Astrocyte (in vitro differentiated cells and primary cell): ENCODE data around the gene KIRREL3. TPM values are rescaled to one million over a fixed set of nuclear protein-coding genes. Genes with fewer than 3 reads are reported as not detected.

ENCODE experiments used
- DNase-seq: peaks from one replicate; pipeline ENCODE4 v3.0.0-alpha.2; 2010; ENCODE audit warnings: low read depth
- FAIRE-seq: peaks from 2 replicates; lab custom pipeline; 2011; peaks lifted over from hg19 to GRCh38; lab: Jason Lieb, UNC
- H2AFZ ChIP-seq: 2 replicates; pipeline ENCODE4 v1.6.0; 2012; ENCODE audit warnings: low read depth, low read length, inconsistent platforms
- H3K27ac ChIP-seq: 2 replicates; pipeline ENCODE4 v1.5.1; 2011; ENCODE audit warnings: low read depth, low read length, inconsistent platforms
- H3K27me3 ChIP-seq: 2 replicates; pipeline ENCODE4 v1.6.0; 2011; ENCODE audit warnings: low read length, inconsistent platforms; ENCODE audit not compliant: insufficient read depth
- H3K36me3 ChIP-seq: 2 replicates; pipeline ENCODE4 v1.5.1; 2011; ENCODE audit warnings: low read length, inconsistent platforms; ENCODE audit not compliant: insufficient read depth
- H3K4me1 ChIP-seq: 2 replicates; pipeline ENCODE4 v1.5.1; 2011; ENCODE audit warnings: low read length, inconsistent platforms; ENCODE audit not compliant: insufficient read depth
- H3K4me2 ChIP-seq: 2 replicates; pipeline ENCODE4 v1.6.0; 2012; ENCODE audit warnings: low read length, inconsistent platforms
- H3K4me3 ChIP-seq: 2 replicates; pipeline ENCODE4 v1.5.1; 2011; ENCODE audit warnings: low read depth, mild to moderate bottlenecking, low read length, inconsistent platforms; ENCODE audit not compliant: insufficient read depth
- H3K79me2 ChIP-seq: 2 replicates; pipeline ENCODE4 v1.6.0; 2012; ENCODE audit warnings: mild to moderate bottlenecking, low read length, inconsistent platforms; ENCODE audit not compliant: insufficient read depth
- H3K9ac ChIP-seq: 2 replicates; pipeline ENCODE4 v1.6.0; 2012; ENCODE audit warnings: mild to moderate bottlenecking, low read length, inconsistent platforms
- H3K9me3 ChIP-seq: 2 replicates; pipeline ENCODE4 v1.5.1; 2012; ENCODE audit warnings: low read depth, mild to moderate bottlenecking, low read length, inconsistent platforms; ENCODE audit not compliant: insufficient read depth
- H4K20me1 ChIP-seq: 2 replicates; pipeline ENCODE4 v1.6.0; 2012; ENCODE audit warnings: low read length, inconsistent platforms; ENCODE audit not compliant: insufficient read depth
- H3K27ac Mint-ChIP-seq: one replicate; pipeline ENCODE4 v1.8.0; 2021; ENCODE audit warnings: mild to moderate bottlenecking, mixed read lengths; ENCODE audit not compliant: unreplicated experiment
- H3K27me3 Mint-ChIP-seq: one replicate; pipeline ENCODE4 v1.8.0; 2021; ENCODE audit warnings: low read depth, mixed read lengths; ENCODE audit not compliant: unreplicated experiment
- H3K36me3 Mint-ChIP-seq: one replicate; pipeline ENCODE4 v1.8.0; 2021; ENCODE audit warnings: low read depth, mixed read lengths; ENCODE audit not compliant: unreplicated experiment
- H3K4me1 Mint-ChIP-seq: one replicate; pipeline ENCODE4 v1.8.0; 2021; ENCODE audit warnings: low read depth, mixed read lengths; ENCODE audit not compliant: unreplicated experiment
- H3K4me3 Mint-ChIP-seq: one replicate; pipeline ENCODE4 v1.8.0; 2021; ENCODE audit warnings: mild to moderate bottlenecking, moderate library complexity, mixed read lengths; ENCODE audit not compliant: unreplicated experiment
- H3K9me3 Mint-ChIP-seq: one replicate; pipeline ENCODE4 v1.8.0; 2021; ENCODE audit warnings: mild to moderate bottlenecking, mixed read lengths; ENCODE audit not compliant: unreplicated experiment
- CTCF ChIP-seq: IDR thresholded peaks from 2 replicates; pipeline ENCODE4 v1.5.1; 2011; ENCODE audit warnings: low read depth, mild to moderate bottlenecking, inconsistent platforms, low read length, moderate library complexity; ENCODE audit not compliant: insufficient read depth
- EZH2 ChIP-seq: IDR thresholded peaks from 2 replicates; pipeline ENCODE4 v1.6.1; 2012; ENCODE audit warnings: mild to moderate bottlenecking, low read length, inconsistent platforms; ENCODE audit not compliant: insufficient read depth
- total RNA-seq: library from RNA; stranded (reverse); gene quantifications from 2 replicates; pipeline ENCODE4 v1.2.1, GENCODE V29; 2021

Gene KIRREL3
- total RNA-seq, 1 donor from 2014 or later: 0.91 TPM

- Mint-ChIP-seq H3K4me3 (no peak overlapping the region), H3K4me1 (peaks cover 4% of the 10 kb centered on the region), H3K27ac (no peak overlapping the region), H3K36me3 (no peaks in the 10 kb centered on the region), H3K27me3 (peaks cover 63% of the 10 kb centered on the region), H3K9me3 (no peaks in the 10 kb centered on the region)
- Histone ChIP-seq H3K27me3 (no peaks in the 10 kb centered on the region), H3K9ac (no peak overlapping the region), H3K36me3 (no peaks in the 10 kb centered on the region), H3K9me3 (no peaks in the 10 kb centered on the region), H3K79me2 (no peaks in the 10 kb centered on the region), H3K4me3 (no peak overlapping the region), H4K20me1 (no peaks in the 10 kb centered on the region), H3K4me2 (no peak overlapping the region), H2AFZ (no peak overlapping the region), H3K4me1 (no peaks in the 10 kb centered on the region), H3K27ac (no peak overlapping the region)
- FAIRE-seq (no peak), DNase-seq (no peak)
- TF ChIP-seq CTCF (no peak), EZH2 (no peak)
Measured at GRCh38 chr11:126608658-126609057, 391.9 kb downstream of the KIRREL3 start.

- H3K27ac Mint-ChIP-seq: no peak overlapping the region
- Histone ChIP-seq H3K4me1 (no peaks in the 10 kb centered on the region), H3K9me3 (no peaks in the 10 kb centered on the region), H3K9ac (no peak overlapping the region), H2AFZ (no peak overlapping the region), H3K36me3 (no peaks in the 10 kb centered on the region), H3K27ac (no peak overlapping the region), H3K79me2 (no peaks in the 10 kb centered on the region), H3K27me3 (no peaks in the 10 kb centered on the region), H3K4me3 (no peak overlapping the region), H4K20me1 (no peaks in the 10 kb centered on the region), H3K4me2 (no peak overlapping the region)
- DNase-seq (no peak), FAIRE-seq (no peak)
- no peak overlapping the region for H3K4me3 Mint-ChIP-seq
- H3K9me3 Mint-ChIP-seq: no peaks in the 10 kb centered on the region
- H3K36me3 Mint-ChIP-seq: no peaks in the 10 kb centered on the region
- H3K27me3 Mint-ChIP-seq: peaks cover 63% of the 10 kb centered on the region
- TF ChIP-seq EZH2 (no peak), CTCF (no peak)
- H3K4me1 Mint-ChIP-seq: peaks cover 4% of the 10 kb centered on the region
Measured at GRCh38 chr11:126607776-126608541, 392.6 kb downstream of the KIRREL3 start.

GRCh38 chr11:126607374-126607773 lies 393.2 kb downstream of the KIRREL3 start:
- peak overlapping the region; percentile 6 for H2AFZ ChIP-seq
- no peak overlapping the region for H3K4me3 ChIP-seq
- peak; percentile 27 for DNase-seq
- no peaks in the 10 kb centered on the region for H3K36me3 Mint-ChIP-seq
- H3K4me1 ChIP-seq: no peaks in the 10 kb centered on the region
- H3K36me3 ChIP-seq: no peaks in the 10 kb centered on the region
- no peaks in the 10 kb centered on the region for H4K20me1 ChIP-seq
- H3K79me2 ChIP-seq: no peaks in the 10 kb centered on the region
- no peaks in the 10 kb centered on the region for H3K27me3 ChIP-seq
- TF ChIP-seq EZH2: no peak
- TF ChIP-seq CTCF: peak; percentile 73
- no peak overlapping the region for H3K27ac ChIP-seq
- no peak overlapping the region for H3K9ac ChIP-seq
- no peak overlapping the region for H3K27ac Mint-ChIP-seq
- no peak overlapping the region for H3K4me2 ChIP-seq
- peak; percentile 58 for FAIRE-seq
- peaks cover 4% of the 10 kb centered on the region for H3K4me1 Mint-ChIP-seq
- H3K4me3 Mint-ChIP-seq: no peak overlapping the region
- H3K9me3 Mint-ChIP-seq: peaks cover 2% of the 10 kb centered on the region
- no peaks in the 10 kb centered on the region for H3K9me3 ChIP-seq
- peaks cover 66% of the 10 kb centered on the region for H3K27me3 Mint-ChIP-seq
